Fibroblast of lung (primary cell): ENCODE results near the gene MAPT. TPM values are rescaled to one million over a fixed set of nuclear protein-coding genes. Genes with fewer than 3 reads are reported as not detected.

Source experiments
- DNase-seq, 2 donors: peaks; one replicate each; pipeline versions ENCODE4 v3.0.0 to v3.0.0-alpha.2; 2010; ENCODE audit warnings: low read depth in 2 of 2
- H2AFZ ChIP-seq: 2 replicates; pipeline ENCODE4 v1.5.1; 2012; ENCODE audit warnings: low read length, control low read depth, inconsistent platforms
- H3K27ac ChIP-seq: 2 replicates; pipeline ENCODE4 v1.5.1; 2011; ENCODE audit warnings: low read length, control low read depth; ENCODE audit not compliant: insufficient read depth
- H3K27me3 ChIP-seq: 2 replicates; pipeline ENCODE4 v1.5.1; 2011; ENCODE audit warnings: mild to moderate bottlenecking, low read length; ENCODE audit not compliant: control insufficient read depth, insufficient read depth
- H3K36me3 ChIP-seq: 2 replicates; pipeline ENCODE4 v1.5.1; 2011; ENCODE audit warnings: low read length; ENCODE audit not compliant: control insufficient read depth, insufficient read depth
- H3K4me1 ChIP-seq: 2 replicates; pipeline ENCODE4 v1.5.1; 2011; ENCODE audit warnings: low read length; ENCODE audit not compliant: control insufficient read depth, insufficient read depth; ENCODE audit errors: extremely low read depth
- H3K4me2 ChIP-seq: 2 replicates; pipeline ENCODE4 v1.5.1; 2011; ENCODE audit warnings: low read length, control low read depth; ENCODE audit not compliant: insufficient read depth; ENCODE audit errors: extremely low read depth
- H3K4me3 ChIP-seq, 4 experiments: fragments of 200-600 bp in 1 of 4; sonication (generic) in 1 of 4; replicated peaks in 1 of 4; 2 replicates each; pipeline ENCODE4 v1.5.1; 2011 to 2016; ENCODE audit warnings: low read length in 4 of 4, low read depth in 3 of 4, mild to moderate bottlenecking in 3 of 4, control low read depth in 2 of 4, inconsistent platforms in 1 of 4, mixed read lengths in 1 of 4; ENCODE audit not compliant: insufficient read depth in 1 of 4; ENCODE audit errors: control extremely low read depth in 1 of 4
- H3K79me2 ChIP-seq: 2 replicates; pipeline ENCODE4 v1.5.1; 2012; ENCODE audit warnings: mild to moderate bottlenecking, low read length, inconsistent platforms; ENCODE audit not compliant: control insufficient read depth, insufficient read depth
- H3K9ac ChIP-seq: 2 replicates; pipeline ENCODE4 v1.5.1; 2011; ENCODE audit warnings: mild to moderate bottlenecking, low read length, control low read depth; ENCODE audit not compliant: insufficient read depth
- H3K9me3 ChIP-seq: 2 replicates; pipeline ENCODE4 v1.5.1; 2012; ENCODE audit warnings: low read depth, low read length; ENCODE audit not compliant: control insufficient read depth, insufficient read depth
- H4K20me1 ChIP-seq: 2 replicates; pipeline ENCODE4 v1.5.1; 2011; ENCODE audit warnings: low read length; ENCODE audit not compliant: control insufficient read depth, insufficient read depth; ENCODE audit errors: extremely low read depth
- EZH2 ChIP-seq: IDR thresholded peaks from 2 replicates; pipeline ENCODE4 v1.5.1; 2012; ENCODE audit warnings: low read length, control low read depth, mild to moderate bottlenecking; ENCODE audit errors: missing control alignments
- polyA plus RNA-seq, 2 donors: library from polyadenylated mRNA; depleted of rRNA in 1 of 2; stranded (reverse) in 1 of 2; unstranded in 1 of 2; fragments of >200 nt; gene quantifications; 2 replicates each; pipeline ENCODE4 v1.2.1, GENCODE V29; 2011 to 2012; ENCODE audit warnings: missing spikeins in 1 of 2
- total RNA-seq: library from RNA; depleted of rRNA; stranded (reverse); fragments of >200 nt; gene quantifications from 2 replicates; pipeline ENCODE4 v1.2.1, GENCODE V29; 2014
- TF ChIP-seq, protein P1 (sequence below), 2 donors: IDR thresholded peaks in 1 of 2; conservative IDR thresholded peaks in 1 of 2; 1 replicate in 1 of 2; 2 replicates in 1 of 2; pipeline ENCODE4 v1.5.1; 2011 to 2012; ENCODE audit warnings: low read length in 2 of 2, control low read depth in 1 of 2, inconsistent platforms in 1 of 2, low read depth in 1 of 2, mild to moderate bottlenecking in 1 of 2

MAPT gene
- total and polyA plus RNA-seq, 2 donors (not counting 1 experiment from before 2014, with no cell fraction given) = 0.09 to 0.50 TPM

- no peak overlapping the region for H3K4me2 ChIP-seq
- no peak overlapping the region for H3K9ac ChIP-seq
- H3K27me3 ChIP-seq = no peaks in the 10 kb centered on the region
- H2AFZ ChIP-seq = no peak overlapping the region
- H3K79me2 ChIP-seq = no peaks in the 10 kb centered on the region
- H3K36me3 ChIP-seq = no peaks in the 10 kb centered on the region
- no peaks in the 10 kb centered on the region for H4K20me1 ChIP-seq
- H3K27ac ChIP-seq = no peak overlapping the region
- no peak overlapping the region for H3K4me3 ChIP-seq
- H3K4me1 ChIP-seq = no peaks in the 10 kb centered on the region
- H3K9me3 ChIP-seq = no peaks in the 10 kb centered on the region
- no peak for TF ChIP-seq EZH2
- TF ChIP-seq, protein P1, sequence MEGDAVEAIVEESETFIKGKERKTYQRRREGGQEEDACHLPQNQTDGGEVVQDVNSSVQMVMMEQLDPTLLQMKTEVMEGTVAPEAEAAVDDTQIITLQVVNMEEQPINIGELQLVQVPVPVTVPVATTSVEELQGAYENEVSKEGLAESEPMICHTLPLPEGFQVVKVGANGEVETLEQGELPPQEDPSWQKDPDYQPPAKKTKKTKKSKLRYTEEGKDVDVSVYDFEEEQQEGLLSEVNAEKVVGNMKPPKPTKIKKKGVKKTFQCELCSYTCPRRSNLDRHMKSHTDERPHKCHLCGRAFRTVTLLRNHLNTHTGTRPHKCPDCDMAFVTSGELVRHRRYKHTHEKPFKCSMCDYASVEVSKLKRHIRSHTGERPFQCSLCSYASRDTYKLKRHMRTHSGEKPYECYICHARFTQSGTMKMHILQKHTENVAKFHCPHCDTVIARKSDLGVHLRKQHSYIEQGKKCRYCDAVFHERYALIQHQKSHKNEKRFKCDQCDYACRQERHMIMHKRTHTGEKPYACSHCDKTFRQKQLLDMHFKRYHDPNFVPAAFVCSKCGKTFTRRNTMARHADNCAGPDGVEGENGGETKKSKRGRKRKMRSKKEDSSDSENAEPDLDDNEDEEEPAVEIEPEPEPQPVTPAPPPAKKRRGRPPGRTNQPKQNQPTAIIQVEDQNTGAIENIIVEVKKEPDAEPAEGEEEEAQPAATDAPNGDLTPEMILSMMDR (conservative IDR thresholded peaks at IDR 0.05 in 1 of 2, IDR thresholded peaks at IDR 0.05 in 1 of 2; ENCODE audit: low read depth in 1 of 2, low read length in 2 of 2) = no peak
- no peak for DNase-seq
Observed at GRCh38 chr17:45919136-45919535, 24.8 kb downstream of the MAPT start.

GRCh38 chr17:45920083-45920482 is 25.7 kb downstream of the MAPT start:
- TF ChIP-seq, protein P1 (conservative IDR thresholded peaks at IDR 0.05 in 1 of 2, IDR thresholded peaks at IDR 0.05 in 1 of 2; ENCODE audit: low read depth in 1 of 2, low read length in 2 of 2) = no peak
- TF ChIP-seq EZH2 = no peak
- no peaks in the 10 kb centered on the region for H3K36me3 ChIP-seq
- H3K27me3 ChIP-seq = no peaks in the 10 kb centered on the region
- H2AFZ ChIP-seq = no peak overlapping the region
- no peak overlapping the region for H3K27ac ChIP-seq
- DNase-seq = no peak
- H3K9me3 ChIP-seq = no peaks in the 10 kb centered on the region
- no peak overlapping the region for H3K4me2 ChIP-seq
- H3K4me3 ChIP-seq = no peak overlapping the region
- H3K4me1 ChIP-seq = no peaks in the 10 kb centered on the region
- no peaks in the 10 kb centered on the region for H3K79me2 ChIP-seq
- no peaks in the 10 kb centered on the region for H4K20me1 ChIP-seq
- no peak overlapping the region for H3K9ac ChIP-seq

- Histone ChIP-seq H3K4me3 (no peak overlapping the region), H3K79me2 (no peaks in the 10 kb centered on the region), H4K20me1 (no peaks in the 10 kb centered on the region), H3K4me1 (no peaks in the 10 kb centered on the region), H3K27me3 (no peaks in the 10 kb centered on the region), H3K4me2 (no peak overlapping the region), H2AFZ (no peak overlapping the region), H3K9ac (no peak overlapping the region), H3K9me3 (no peaks in the 10 kb centered on the region), H3K27ac (no peak overlapping the region), H3K36me3 (no peaks in the 10 kb centered on the region)
- DNase-seq = peak in 1 of 2 donors; percentile 58
- TF ChIP-seq EZH2 = no peak
- TF ChIP-seq, protein P1 (conservative IDR thresholded peaks at IDR 0.05 in 1 of 2, IDR thresholded peaks at IDR 0.05 in 1 of 2; ENCODE audit: low read depth in 1 of 2, low read length in 2 of 2) = no peak
Observed at GRCh38 chr17:45923511-45924268, 29.3 kb downstream of the MAPT start.
